IPS-NIHi7 (cell line): ENCODE results near the gene AJUBA.

ENCODE experiments used
- DNase-seq: peaks from one replicate; pipeline ENCODE4 v3.0.0; 2012; ENCODE audit warnings: mixed read lengths; ENCODE audit errors: extremely low spot score

AJUBA gene

GRCh38 chr14:22939684-22940083 lies 42.7 kb downstream of the AJUBA start:
- DNase-seq: no peak

GRCh38 chr14:22935156-22935555 lies 47.2 kb downstream of the AJUBA start:
- no peak for DNase-seq

- no peak for DNase-seq
Measured at GRCh38 chr14:22932146-22932545, 50.2 kb downstream of the AJUBA start.

- DNase-seq: no peak
Measured at GRCh38 chr14:22929961-22930364, 52.4 kb downstream of the AJUBA start.

- DNase-seq: peak; percentile 95
Measured at GRCh38 chr14:22929104-22929960, 53.0 kb downstream of the AJUBA start, which contains the start of gene PRMT5. Gene PRMT5 (minus strand): TSS chr14:22929376. CDS start chr14:22929361, 15 bp downstream.

GRCh38 chr14:22928237-22929103 lies 53.9 kb downstream of the AJUBA start:
- no peak for DNase-seq

- no peak for DNase-seq
Measured at GRCh38 chr14:22926316-22926715, 56.0 kb downstream of the AJUBA start.

GRCh38 chr14:22925513-22925912 lies 56.8 kb downstream of the AJUBA start:
- no peak for DNase-seq

- DNase-seq: no peak
Measured at GRCh38 chr14:22923746-22924145, 58.6 kb downstream of the AJUBA start.

- DNase-seq: no peak
Measured at GRCh38 chr14:22922294-22922693, 60.1 kb downstream of the AJUBA start.
